Choroid plexus epithelial cell (primary cell): ENCODE results near the gene SH2B3.
"Not testable (repeated sequence)": the region's sequence is repeated elsewhere in the genome, so short reads cannot be mapped to it uniquely, and the experiment has no call there.

Source experiments
- DNase-seq: peaks from one replicate; pipeline ENCODE4 v3.0.0-alpha.2; 2010; ENCODE audit warnings: low read depth
- H3K4me3 ChIP-seq: 2 replicates; pipeline ENCODE4 v1.5.1; 2011; ENCODE audit warnings: low read depth, mild to moderate bottlenecking, control low read depth, low read length, moderate library complexity
- TF ChIP-seq, protein P1 (sequence below): conservative IDR thresholded peaks from 2 replicates; pipeline ENCODE4 v1.5.1; 2011; ENCODE audit warnings: low read depth, mild to moderate bottlenecking, control low read depth, inconsistent platforms, low read length, moderate library complexity

Gene SH2B3

DNA sequence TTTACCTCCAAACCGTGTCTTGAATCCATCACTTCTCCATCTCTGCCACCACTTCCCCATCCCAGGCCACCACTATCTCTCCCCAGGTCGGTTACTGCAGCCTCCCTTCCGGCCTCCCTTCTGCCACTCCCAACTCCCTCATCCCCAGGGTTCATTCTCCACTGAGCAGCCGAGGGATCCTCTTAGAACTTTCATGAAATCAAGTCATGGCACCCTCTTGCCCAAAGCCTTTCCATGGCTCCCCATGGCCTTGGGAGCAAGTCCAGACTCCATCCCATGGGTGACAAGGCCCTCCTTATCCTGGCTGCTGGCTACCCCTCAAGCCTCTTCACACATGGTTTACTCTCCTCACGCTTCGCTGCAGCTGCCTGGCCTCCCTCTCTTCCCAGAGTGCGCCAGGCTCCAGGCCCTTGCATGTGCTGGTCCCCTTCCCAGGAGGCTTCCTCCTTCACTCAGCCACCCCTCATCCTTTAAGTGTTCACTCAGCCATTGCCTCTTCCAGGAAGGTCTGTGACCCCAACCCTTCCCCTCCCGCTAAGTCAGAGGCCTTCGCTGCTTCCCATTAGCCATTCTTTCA, 17.9 kb upstream of the SH2B3 start:
- DNase-seq, result no peak
- TF ChIP-seq, protein P1, sequence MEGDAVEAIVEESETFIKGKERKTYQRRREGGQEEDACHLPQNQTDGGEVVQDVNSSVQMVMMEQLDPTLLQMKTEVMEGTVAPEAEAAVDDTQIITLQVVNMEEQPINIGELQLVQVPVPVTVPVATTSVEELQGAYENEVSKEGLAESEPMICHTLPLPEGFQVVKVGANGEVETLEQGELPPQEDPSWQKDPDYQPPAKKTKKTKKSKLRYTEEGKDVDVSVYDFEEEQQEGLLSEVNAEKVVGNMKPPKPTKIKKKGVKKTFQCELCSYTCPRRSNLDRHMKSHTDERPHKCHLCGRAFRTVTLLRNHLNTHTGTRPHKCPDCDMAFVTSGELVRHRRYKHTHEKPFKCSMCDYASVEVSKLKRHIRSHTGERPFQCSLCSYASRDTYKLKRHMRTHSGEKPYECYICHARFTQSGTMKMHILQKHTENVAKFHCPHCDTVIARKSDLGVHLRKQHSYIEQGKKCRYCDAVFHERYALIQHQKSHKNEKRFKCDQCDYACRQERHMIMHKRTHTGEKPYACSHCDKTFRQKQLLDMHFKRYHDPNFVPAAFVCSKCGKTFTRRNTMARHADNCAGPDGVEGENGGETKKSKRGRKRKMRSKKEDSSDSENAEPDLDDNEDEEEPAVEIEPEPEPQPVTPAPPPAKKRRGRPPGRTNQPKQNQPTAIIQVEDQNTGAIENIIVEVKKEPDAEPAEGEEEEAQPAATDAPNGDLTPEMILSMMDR, result no peak
- H3K4me3 ChIP-seq, result no peak overlapping the region

GRCh38 chr12:111389635-111390034, 16.1 kb upstream of the SH2B3 start:
- TF ChIP-seq, protein P1, result no peak
- no peak overlapping the region for H3K4me3 ChIP-seq
- no peak for DNase-seq

GRCh38 chr12:111390910-111391309, 14.8 kb upstream of the SH2B3 start:
- H3K4me3 ChIP-seq, result no peak overlapping the region
- TF ChIP-seq, protein P1, result no peak
- DNase-seq, result no peak

- TF ChIP-seq, protein P1, result no peak
- no peak overlapping the region for H3K4me3 ChIP-seq
- DNase-seq, result no peak
These were observed 11.9 kb upstream of the SH2B3 start for GRCh38 chr12:111393700-111394300.

DNA sequence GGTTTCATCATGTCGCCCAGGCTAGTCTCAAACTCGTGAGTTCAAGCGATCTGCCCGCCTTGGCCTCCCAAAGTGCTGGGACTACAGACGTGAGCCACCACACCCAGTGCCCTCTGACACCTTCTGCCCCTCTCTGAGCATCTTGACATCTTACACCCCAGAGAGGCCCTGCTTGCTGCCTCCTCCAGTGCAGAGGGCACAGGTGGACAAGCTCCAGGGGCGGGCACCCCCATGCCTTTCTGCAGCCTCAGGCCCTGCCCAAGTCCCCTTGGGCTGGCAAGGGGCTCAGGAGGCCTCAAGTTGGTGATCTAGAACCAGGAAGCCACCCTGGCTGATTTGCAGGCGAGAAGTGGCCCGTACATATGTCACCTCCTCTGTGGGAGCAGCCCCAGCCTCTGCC, 11.2 kb upstream of the SH2B3 start:
- no peak overlapping the region for H3K4me3 ChIP-seq

GRCh38 chr12:111395336-111396187, 10.2 kb upstream of the SH2B3 start:
- TF ChIP-seq, protein P1, result no peak
- H3K4me3 ChIP-seq, result no peak overlapping the region
- no peak for DNase-seq

More for the DNA sequence above, 11.2 kb upstream of the SH2B3 start:
- TF ChIP-seq, protein P1, result no peak
- no peak for DNase-seq

DNA sequence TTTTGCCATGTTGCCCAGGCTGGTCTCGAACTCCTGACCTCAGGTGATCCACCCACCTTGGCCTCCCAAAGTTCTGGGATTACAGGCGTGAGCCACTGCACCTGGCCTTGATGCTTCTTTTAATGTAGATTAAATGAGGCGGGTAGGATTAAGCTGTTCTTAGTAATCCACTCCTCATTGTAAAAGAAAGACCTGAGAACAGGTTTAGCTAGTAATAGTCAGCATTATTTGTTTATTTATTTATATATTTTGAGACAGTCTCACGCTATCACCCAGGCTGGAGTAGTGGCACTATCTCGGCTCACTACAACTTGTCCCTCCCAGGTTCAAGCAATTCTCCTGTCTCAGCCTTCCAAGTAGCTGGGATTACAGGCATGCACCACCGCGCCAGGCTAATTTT, 9.5 kb upstream of the SH2B3 start:
- H3K4me3 ChIP-seq, DNase-seq: not testable (repeated sequence)
